Measurements from ENCODE around the gene NHERF2.

NHERF2 gene

GRCh38 chr16:2063861-2064260, 37.2 kb downstream of the NHERF2 start:
- Histone ChIP-seq H3K36me3 (ENCODE audit: control insufficient read depth, insufficient read depth, low read length) (peaks cover 19% of the 10 kb centered on the region), H3K27ac (ENCODE audit: low read length) (no peak overlapping the region), H3K4me3 (ENCODE audit: low read length) (no peak overlapping the region)

GRCh38 chr16:2064368-2064945, 37.8 kb downstream of the NHERF2 start:
- no peak overlapping the region for H3K27ac ChIP-seq (ENCODE audit: low read length)
- DNase-seq (ENCODE audit: low read depth, low spot score) = no peak
- H3K27me3 ChIP-seq (ENCODE audit: control insufficient read depth, insufficient read depth, low read length) = no peaks in the 10 kb centered on the region
- H3K4me3 ChIP-seq (ENCODE audit: low read length) = no peak overlapping the region
- no CpG with 5 or more reads among the region's 16 CpGs for WGBS (ENCODE audit: insufficient coverage, insufficient read length)
- H3K4me1 ChIP-seq (ENCODE audit: control insufficient read depth, insufficient read depth, low read length) = no peaks in the 10 kb centered on the region
- peaks cover 19% of the 10 kb centered on the region for H3K36me3 ChIP-seq (ENCODE audit: control insufficient read depth, insufficient read depth, low read length)
- no peaks in the 10 kb centered on the region for H3K9me3 ChIP-seq (ENCODE audit: control insufficient read depth, insufficient read depth, low read length)

More at GRCh38 chr16:2063861-2064260, 37.2 kb downstream of the NHERF2 start:
- Histone ChIP-seq H3K9me3 (ENCODE audit: control insufficient read depth, insufficient read depth, low read length) (no peaks in the 10 kb centered on the region), H3K27me3 (ENCODE audit: control insufficient read depth, insufficient read depth, low read length) (no peaks in the 10 kb centered on the region), H3K4me1 (ENCODE audit: control insufficient read depth, insufficient read depth, low read length) (no peaks in the 10 kb centered on the region)
- no peak for DNase-seq (ENCODE audit: low read depth, low spot score)
- WGBS (ENCODE audit: insufficient coverage, insufficient read length) = no CpG with 5 or more reads among the region's 25 CpGs

DNA sequence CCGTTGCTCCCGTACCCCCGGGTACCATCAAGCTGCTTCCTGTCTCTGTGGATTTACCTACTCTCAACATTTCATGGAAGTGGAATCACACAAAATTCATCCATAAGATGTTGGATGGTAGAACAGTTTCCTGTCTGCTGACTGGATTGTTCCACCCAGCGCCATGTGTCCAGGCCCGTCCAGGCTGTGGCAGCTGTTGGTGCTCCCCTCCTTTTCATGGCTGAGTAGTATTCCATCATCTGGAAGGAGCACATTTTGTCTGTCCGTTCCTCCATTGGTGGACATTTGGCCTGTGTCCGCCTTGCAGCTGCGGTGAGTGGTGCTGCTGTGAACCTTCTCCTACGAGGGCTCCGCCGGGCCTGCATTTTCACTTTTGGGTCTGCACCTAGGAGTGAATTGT, 39.4 kb downstream of the NHERF2 start:
- Histone ChIP-seq H3K36me3 (ENCODE audit: control insufficient read depth, insufficient read depth, low read length) (peaks cover 17% of the 10 kb centered on the region), H3K27ac (ENCODE audit: low read length) (no peak overlapping the region), H3K27me3 (ENCODE audit: control insufficient read depth, insufficient read depth, low read length) (no peaks in the 10 kb centered on the region), H3K4me3 (ENCODE audit: low read length) (no peak overlapping the region), H3K9me3 (ENCODE audit: control insufficient read depth, insufficient read depth, low read length) (no peaks in the 10 kb centered on the region), H3K4me1 (ENCODE audit: control insufficient read depth, insufficient read depth, low read length) (no peaks in the 10 kb centered on the region)
- no CpG with 5 or more reads among the region's 11 CpGs for WGBS (ENCODE audit: insufficient coverage, insufficient read length)
- no peak for DNase-seq (ENCODE audit: low read depth, low spot score)

- H3K36me3 ChIP-seq (ENCODE audit: control insufficient read depth, insufficient read depth, low read length) = peaks cover 23% of the 10 kb centered on the region
- DNase-seq (ENCODE audit: low read depth, low spot score) = no peak
- H3K27me3 ChIP-seq (ENCODE audit: control insufficient read depth, insufficient read depth, low read length) = no peaks in the 10 kb centered on the region
- no peak overlapping the region for H3K4me3 ChIP-seq (ENCODE audit: low read length)
- H3K4me1 ChIP-seq (ENCODE audit: control insufficient read depth, insufficient read depth, low read length) = no peaks in the 10 kb centered on the region
- WGBS (ENCODE audit: insufficient coverage, insufficient read length) = no CpG with 5 or more reads among the region's 29 CpGs
- H3K9me3 ChIP-seq (ENCODE audit: control insufficient read depth, insufficient read depth, low read length) = no peaks in the 10 kb centered on the region
- H3K27ac ChIP-seq (ENCODE audit: low read length) = no peak overlapping the region
Measured at GRCh38 chr16:2070576-2071453, 44.1 kb downstream of the NHERF2 start.

GRCh38 chr16:2071454-2072202, 44.9 kb downstream of the NHERF2 start:
- H3K4me1 ChIP-seq (ENCODE audit: control insufficient read depth, insufficient read depth, low read length) = no peaks in the 10 kb centered on the region
- H3K27me3 ChIP-seq (ENCODE audit: control insufficient read depth, insufficient read depth, low read length) = no peaks in the 10 kb centered on the region
- WGBS (ENCODE audit: insufficient coverage, insufficient read length) = no CpG with 5 or more reads among the region's 34 CpGs
- no peak overlapping the region for H3K4me3 ChIP-seq (ENCODE audit: low read length)
- H3K27ac ChIP-seq (ENCODE audit: low read length) = no peak overlapping the region
- H3K9me3 ChIP-seq (ENCODE audit: control insufficient read depth, insufficient read depth, low read length) = no peaks in the 10 kb centered on the region
- H3K36me3 ChIP-seq (ENCODE audit: control insufficient read depth, insufficient read depth, low read length) = peaks cover 17% of the 10 kb centered on the region; the same call in 1 of the 2 replicates
- no peak for DNase-seq (ENCODE audit: low read depth, low spot score)

DNA sequence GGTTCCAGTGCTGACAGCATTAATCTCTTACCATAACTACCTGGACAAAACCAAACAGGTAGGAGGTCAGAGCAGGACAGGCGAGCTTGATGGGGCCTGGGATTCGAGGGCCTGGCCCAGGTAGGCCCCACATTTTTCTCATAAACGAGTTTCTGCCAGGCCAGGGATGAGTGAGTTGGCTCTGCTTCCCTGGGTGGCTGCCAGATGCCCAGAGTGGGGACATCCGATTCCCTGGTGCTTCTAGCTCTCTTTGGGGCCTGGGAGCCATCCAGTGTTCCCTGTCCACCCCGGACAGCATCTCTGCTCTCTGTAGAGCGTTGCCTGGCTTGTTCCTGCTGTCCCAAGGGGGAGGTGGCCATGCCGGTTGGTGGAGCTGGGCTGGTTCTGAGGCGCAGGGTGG, 46.2 kb downstream of the NHERF2 start:
- DNase-seq (ENCODE audit: low read depth, low spot score) = no peak
- Histone ChIP-seq H3K27me3 (ENCODE audit: control insufficient read depth, insufficient read depth, low read length) (no peaks in the 10 kb centered on the region), H3K4me1 (ENCODE audit: control insufficient read depth, insufficient read depth, low read length) (no peaks in the 10 kb centered on the region), H3K9me3 (ENCODE audit: control insufficient read depth, insufficient read depth, low read length) (no peaks in the 10 kb centered on the region), H3K4me3 (ENCODE audit: low read length) (no peak overlapping the region), H3K27ac (ENCODE audit: low read length) (no peak overlapping the region), H3K36me3 (ENCODE audit: control insufficient read depth, insufficient read depth, low read length) (peaks cover 17% of the 10 kb centered on the region; the same call in 1 of the 2 replicates)
- WGBS (ENCODE audit: insufficient coverage, insufficient read length) = no CpG with 5 or more reads among the region's 8 CpGs

DNA sequence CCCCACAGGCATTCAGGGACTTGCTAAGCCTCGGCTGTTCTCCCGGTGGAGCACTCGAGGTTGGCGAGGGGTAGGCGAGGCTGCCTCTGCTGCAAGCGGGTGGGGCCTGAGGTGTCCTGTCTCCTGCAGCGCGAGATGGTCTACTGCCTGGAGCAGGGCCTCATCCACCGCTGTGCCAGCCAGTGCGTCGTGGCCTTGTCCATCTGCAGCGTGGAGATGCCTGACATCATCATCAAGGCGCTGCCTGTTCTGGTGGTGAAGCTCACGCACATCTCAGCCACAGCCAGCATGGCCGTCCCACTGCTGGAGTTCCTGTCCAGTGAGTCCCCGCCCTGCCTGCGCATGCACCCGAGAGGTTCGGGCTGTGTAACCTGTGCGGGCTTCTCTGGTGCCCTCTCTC, 47.4 kb downstream of the NHERF2 start:
- Histone ChIP-seq H3K36me3 (ENCODE audit: control insufficient read depth, insufficient read depth, low read length) (peaks cover 17% of the 10 kb centered on the region; the same call in 1 of the 2 replicates), H3K4me1 (ENCODE audit: control insufficient read depth, insufficient read depth, low read length) (no peaks in the 10 kb centered on the region), H3K27ac (ENCODE audit: low read length) (no peak overlapping the region), H3K27me3 (ENCODE audit: control insufficient read depth, insufficient read depth, low read length) (no peaks in the 10 kb centered on the region), H3K9me3 (ENCODE audit: control insufficient read depth, insufficient read depth, low read length) (no peaks in the 10 kb centered on the region), H3K4me3 (ENCODE audit: low read length) (no peak overlapping the region)
- DNase-seq (ENCODE audit: low read depth, low spot score) = no peak
- WGBS (ENCODE audit: insufficient coverage, insufficient read length) = no CpG with 5 or more reads among the region's 20 CpGs

DNA sequence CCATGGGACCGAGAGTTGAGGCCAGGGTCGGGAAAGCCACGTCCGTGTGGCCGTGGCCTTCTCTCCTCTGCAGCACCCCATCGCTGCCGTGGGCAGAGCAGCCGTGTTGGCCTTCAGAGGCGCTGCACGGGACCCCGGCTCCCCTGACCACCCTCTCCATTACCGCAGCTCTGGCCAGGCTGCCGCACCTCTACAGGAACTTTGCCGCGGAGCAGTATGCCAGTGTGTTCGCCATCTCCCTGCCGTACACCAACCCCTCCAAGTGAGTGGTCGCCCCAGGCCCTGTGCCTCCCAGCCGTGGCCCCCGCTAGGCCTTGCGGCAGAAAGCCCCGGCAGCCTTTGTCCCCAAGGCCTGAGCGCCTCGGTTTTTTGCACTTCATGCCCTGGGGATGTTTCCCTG, 48.9 kb downstream of the NHERF2 start:
- no peaks in the 10 kb centered on the region for H3K9me3 ChIP-seq (ENCODE audit: control insufficient read depth, insufficient read depth, low read length)
- no peak overlapping the region for H3K27ac ChIP-seq (ENCODE audit: low read length)
- no peak overlapping the region for H3K4me3 ChIP-seq (ENCODE audit: low read length)
- no peaks in the 10 kb centered on the region for H3K4me1 ChIP-seq (ENCODE audit: control insufficient read depth, insufficient read depth, low read length)
- peaks cover 21% of the 10 kb centered on the region; the same call in 1 of the 2 replicates for H3K36me3 ChIP-seq (ENCODE audit: control insufficient read depth, insufficient read depth, low read length)
- DNase-seq (ENCODE audit: low read depth, low spot score) = no peak
- no CpG with 5 or more reads among the region's 24 CpGs for WGBS (ENCODE audit: insufficient coverage, insufficient read length)
- no peaks in the 10 kb centered on the region for H3K27me3 ChIP-seq (ENCODE audit: control insufficient read depth, insufficient read depth, low read length)

DNA sequence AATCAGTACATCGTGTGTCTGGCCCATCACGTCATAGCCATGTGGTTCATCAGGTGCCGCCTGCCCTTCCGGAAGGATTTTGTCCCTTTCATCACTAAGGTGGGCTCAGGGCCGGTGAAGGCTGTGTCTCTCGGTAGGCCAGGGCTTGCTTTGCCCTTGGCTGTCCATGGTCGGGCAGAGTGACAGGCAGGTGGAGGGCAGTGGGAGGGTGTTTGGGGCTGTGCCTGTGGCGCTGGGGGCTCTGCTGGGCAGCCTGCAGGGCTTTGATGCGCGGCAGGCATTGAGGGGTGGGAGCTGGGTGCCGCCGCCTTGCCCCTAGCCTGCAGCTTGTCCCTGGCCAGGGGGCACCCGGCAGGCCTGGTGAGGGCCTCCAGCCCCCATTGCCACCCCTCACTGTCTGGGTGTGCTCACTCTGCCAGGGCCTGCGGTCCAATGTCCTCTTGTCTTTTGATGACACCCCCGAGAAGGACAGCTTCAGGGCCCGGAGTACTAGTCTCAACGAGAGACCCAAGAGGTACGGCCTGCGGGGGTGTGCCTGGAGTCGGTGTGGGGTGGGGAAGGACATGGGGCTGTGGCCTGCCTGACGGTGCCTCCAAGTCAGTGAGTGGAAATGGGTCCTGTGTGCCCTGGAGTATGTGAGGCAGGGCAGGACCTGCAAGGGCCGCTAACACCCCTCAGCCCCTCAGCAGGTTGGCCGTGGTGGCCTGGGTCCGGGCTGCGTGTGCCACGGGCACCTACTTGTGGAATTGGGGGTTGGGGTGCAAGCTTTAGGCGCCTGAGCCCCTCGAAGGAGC, 49.6 kb downstream of the NHERF2 start:
- H3K36me3 ChIP-seq (ENCODE audit: control insufficient read depth, insufficient read depth, low read length) = peaks cover 19% of the 10 kb centered on the region; the same call in 1 of the 2 replicates
- no peaks in the 10 kb centered on the region for H3K9me3 ChIP-seq (ENCODE audit: control insufficient read depth, insufficient read depth, low read length)
- no peak for DNase-seq (ENCODE audit: low read depth, low spot score)
- no peaks in the 10 kb centered on the region for H3K4me1 ChIP-seq (ENCODE audit: control insufficient read depth, insufficient read depth, low read length)
- WGBS (ENCODE audit: insufficient coverage, insufficient read length) = no CpG with 5 or more reads among the region's 28 CpGs
- no peak overlapping the region for H3K27ac ChIP-seq (ENCODE audit: low read length)
- no peak overlapping the region for H3K4me3 ChIP-seq (ENCODE audit: low read length)
- H3K27me3 ChIP-seq (ENCODE audit: control insufficient read depth, insufficient read depth, low read length) = no peaks in the 10 kb centered on the region

DNA sequence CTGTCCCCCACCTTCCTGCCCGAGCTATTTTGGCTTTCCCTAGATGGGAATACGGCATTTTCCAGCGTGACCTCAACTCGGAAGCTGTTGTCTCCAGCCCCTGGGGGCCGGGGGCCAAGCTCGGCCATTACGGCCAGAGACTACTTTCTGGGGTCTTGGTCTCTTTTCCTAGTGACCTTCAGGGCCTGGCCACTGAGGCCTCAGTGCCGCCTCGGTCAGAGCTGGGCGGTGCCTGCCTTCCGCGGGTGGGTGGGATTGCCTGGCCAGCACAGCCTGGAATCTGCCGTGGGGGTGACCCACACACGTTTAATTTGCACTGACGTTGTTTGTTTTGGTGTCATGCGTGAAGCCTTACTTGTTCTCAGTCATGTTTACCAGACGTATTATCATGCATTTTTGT, 50.3 kb downstream of the NHERF2 start:
- H3K4me3 ChIP-seq (ENCODE audit: low read length) = no peak overlapping the region
- DNase-seq (ENCODE audit: low read depth, low spot score) = no peak
- H3K4me1 ChIP-seq (ENCODE audit: control insufficient read depth, insufficient read depth, low read length) = no peaks in the 10 kb centered on the region
- H3K36me3 ChIP-seq (ENCODE audit: control insufficient read depth, insufficient read depth, low read length) = peaks cover 19% of the 10 kb centered on the region
- no peaks in the 10 kb centered on the region for H3K27me3 ChIP-seq (ENCODE audit: control insufficient read depth, insufficient read depth, low read length)
- no peak overlapping the region for H3K27ac ChIP-seq (ENCODE audit: low read length)
- no CpG with 5 or more reads among the region's 17 CpGs for whole genome bisulfite sequencing (ENCODE audit: insufficient coverage, insufficient read length)
- no peaks in the 10 kb centered on the region for H3K9me3 ChIP-seq (ENCODE audit: control insufficient read depth, insufficient read depth, low read length)
